IMR-90 (cell line): ENCODE measurements around the gene GPHA2. TPM values are rescaled to one million over a fixed set of nuclear protein-coding genes. Genes with fewer than 3 reads are reported as not detected.

Experiments used
- ATAC-seq: fragments of 200-7000 bp; cut with Tn5 transposase; 2 replicates; pipeline ENCODE4 v1.9.1; 2020; ENCODE audit warnings: low read depth, mild to moderate bottlenecking, moderate library complexity
- BruUV-seq: library from RNA; stranded (reverse); fragments of 400-500 nt; replicated peaks from 2 replicates; lab custom pipeline; 2021; lab: Mats Ljungman, UMichigan
- CTCF ChIA-PET: fragments of 300-600 bp; formaldehyde crosslinking; extraction: SDS; loops from one replicate; lab custom pipeline; 2021; ENCODE audit warnings: antibody characterized with exemption; lab: Yijun Ruan, JAX
- POLR2A ChIA-PET: fragments of 300-600 bp; sonication (Branson Sonifier 250); formaldehyde crosslinking; loops from one replicate; lab custom pipeline; 2022; ENCODE audit warnings: antibody characterized with exemption; ENCODE audit not compliant: unreplicated experiment; lab: Charles Lee
- DNase-seq: peaks from one replicate; pipeline ENCODE4 v3.0.0; 2013
- H2AFZ ChIP-seq: replicated peaks from 2 replicates; pipeline ENCODE3; 2013; ENCODE audit warnings: low read length, mild to moderate bottlenecking; ENCODE audit not compliant: poor library complexity
- H2AK5ac ChIP-seq: 2 replicates; pipeline ENCODE4 v1.6.1; 2013; ENCODE audit warnings: low read depth, low read length, inconsistent platforms
- H2AK9ac ChIP-seq: replicated peaks from 2 replicates; pipeline ENCODE3; 2013; ENCODE audit warnings: mild to moderate bottlenecking, low read depth, low read length, moderate library complexity; ENCODE audit not compliant: poor library complexity
- H2BK120ac ChIP-seq: 2 replicates; pipeline ENCODE4 v1.6.1; 2013; ENCODE audit warnings: low read depth, low read length, inconsistent platforms
- H2BK15ac ChIP-seq: 3 replicates; pipeline ENCODE4 v1.6.1; 2013; ENCODE audit warnings: low read depth, low read length, inconsistent platforms
- H2BK20ac ChIP-seq: 2 replicates; pipeline ENCODE4 v1.6.1; 2013; ENCODE audit warnings: low read depth, mild to moderate bottlenecking, inconsistent platforms, low read length, moderate library complexity
- H2BK5ac ChIP-seq: 2 replicates; pipeline ENCODE4 v1.6.1; 2013; ENCODE audit warnings: mild to moderate bottlenecking, low read depth, low read length, inconsistent platforms; ENCODE audit not compliant: poor library complexity, severe bottlenecking
- H3K14ac ChIP-seq: replicated peaks from 2 replicates; pipeline ENCODE4 v1.6.1; 2013; ENCODE audit warnings: low read depth, low read length, inconsistent platforms
- H3K18ac ChIP-seq: 2 replicates; pipeline ENCODE4 v1.6.1; 2013; ENCODE audit warnings: low read depth, low read length, control low read depth
- H3K23ac ChIP-seq: 2 replicates; pipeline ENCODE4 v1.6.1; 2013; ENCODE audit warnings: low read depth, low read length, inconsistent platforms
- H3K27ac ChIP-seq: 2 replicates; pipeline ENCODE4 v1.5.1; 2013; ENCODE audit warnings: mild to moderate bottlenecking, control low read depth, low read length; ENCODE audit not compliant: insufficient read depth
- H3K27me3 ChIP-seq: 2 replicates; pipeline ENCODE4 v1.6.1; 2013; ENCODE audit warnings: low read length; ENCODE audit not compliant: control insufficient read depth, insufficient read depth
- H3K36me3 ChIP-seq: 2 replicates; pipeline ENCODE4 v1.6.1; 2013; ENCODE audit warnings: low read length, mixed read lengths; ENCODE audit not compliant: control insufficient read depth, insufficient read depth
- H3K4ac ChIP-seq: 2 replicates; pipeline ENCODE4 v1.6.1; 2013; ENCODE audit warnings: low read depth, low read length, inconsistent platforms
- H3K4me1 ChIP-seq: 2 replicates; pipeline ENCODE4 v1.6.1; 2013; ENCODE audit warnings: low read length, mixed read lengths; ENCODE audit not compliant: control insufficient read depth, insufficient read depth
- H3K4me2 ChIP-seq: 2 replicates; pipeline ENCODE4 v1.6.1; 2013; ENCODE audit warnings: low read depth, mild to moderate bottlenecking, control low read depth, low read length, moderate library complexity
- H3K4me3 ChIP-seq: 2 replicates; pipeline ENCODE4 v1.5.1; 2013; ENCODE audit warnings: low read depth, mild to moderate bottlenecking, control low read depth, low read length, moderate library complexity; ENCODE audit not compliant: insufficient read depth
- H3K56ac ChIP-seq: 2 replicates; pipeline ENCODE4 v1.6.1; 2013; ENCODE audit warnings: low read length, inconsistent platforms; ENCODE audit not compliant: insufficient read depth; ENCODE audit errors: extremely low read depth
- H3K79me1 ChIP-seq, 2 experiments: 2 replicates each; pipeline ENCODE4 v1.6.1; 2013; ENCODE audit warnings: low read length in 2 of 2, inconsistent platforms in 1 of 2, low read depth in 1 of 2
- H3K9ac ChIP-seq: 2 replicates; pipeline ENCODE4 v1.6.1; 2013; ENCODE audit warnings: low read depth, low read length, control low read depth
- H3K9me1 ChIP-seq: 2 replicates; pipeline ENCODE4 v1.6.1; 2013; ENCODE audit warnings: low read length, inconsistent platforms; ENCODE audit not compliant: insufficient read depth
- H3K9me3 ChIP-seq: 2 replicates; pipeline ENCODE4 v1.6.1; 2013; ENCODE audit warnings: low read length; ENCODE audit not compliant: control insufficient read depth, insufficient read depth
- H4K20me1 ChIP-seq: 2 replicates; pipeline ENCODE4 v1.6.1; 2013; ENCODE audit warnings: low read length, inconsistent platforms; ENCODE audit not compliant: insufficient read depth
- H4K5ac ChIP-seq: 2 replicates; pipeline ENCODE4 v1.6.1; 2013; ENCODE audit warnings: mild to moderate bottlenecking, low read depth, low read length, control low read depth
- H4K8ac ChIP-seq, 2 experiments: 2 replicates each; pipeline ENCODE4 v1.6.1; 2013; ENCODE audit warnings: low read depth in 2 of 2, low read length in 2 of 2, control low read depth in 1 of 2, inconsistent platforms in 1 of 2
- H4K91ac ChIP-seq: 2 replicates; pipeline ENCODE4 v1.6.1; 2013; ENCODE audit warnings: low read depth, low read length, inconsistent platforms; ENCODE audit not compliant: insufficient read depth
- CEBPB ChIP-seq: IDR thresholded peaks from 2 replicates; pipeline ENCODE4 v1.6.1; 2012; ENCODE audit warnings: low read depth, low read length, improper control_type of control experiment
- CHD1 ChIP-seq: IDR thresholded peaks from 2 replicates; pipeline ENCODE4 v1.6.1; 2012; ENCODE audit warnings: low read depth, low read length, improper control_type of control experiment
- MAFK ChIP-seq: IDR thresholded peaks from 2 replicates; pipeline ENCODE4 v1.6.1; 2012; ENCODE audit warnings: low read depth, low read length, improper control_type of control experiment
- MAZ ChIP-seq: IDR thresholded peaks from 2 replicates; pipeline ENCODE4 v1.6.1; 2012; ENCODE audit warnings: low read depth, mild to moderate bottlenecking, low read length, improper control_type of control experiment, moderate library complexity, borderline replicate concordance
- MXI1 ChIP-seq: IDR thresholded peaks from 2 replicates; pipeline ENCODE4 v1.6.1; 2012; ENCODE audit warnings: low read depth, mild to moderate bottlenecking, low read length, moderate library complexity, borderline replicate concordance
- POLR2A ChIP-seq: IDR thresholded peaks from 2 replicates; pipeline ENCODE4 v1.6.1; 2012; ENCODE audit warnings: mild to moderate bottlenecking, low read depth, low read length
- RAD21 ChIP-seq: IDR thresholded peaks from 2 replicates; pipeline ENCODE4 v1.6.1; 2012; ENCODE audit warnings: low read length, improper control_type of control experiment
- RCOR1 ChIP-seq: IDR thresholded peaks from 2 replicates; pipeline ENCODE4 v1.6.1; 2012; ENCODE audit warnings: mild to moderate bottlenecking, low read length, improper control_type of control experiment; ENCODE audit not compliant: insufficient replicate concordance
- RFX5 ChIP-seq: IDR thresholded peaks from 2 replicates; pipeline ENCODE4 v1.8.0; 2012; ENCODE audit warnings: low read depth, mild to moderate bottlenecking, low read length, moderate library complexity
- WGBS, 2 experiments: methylation state at CpG; one replicate each; pipeline versions ENCODE4 v1.1.5 to v1.1.7; 2013; ENCODE audit warnings: missing lambda C conversion rate in 2 of 2; ENCODE audit not compliant: insufficient read length in 1 of 2; ENCODE audit errors: extremely low coverage in 2 of 2; 5-methylcytosine and 5-hydroxymethylcytosine counted together
- dilution Hi-C: fragments of 300-500 bp; cut with HindIII; formaldehyde crosslinking; loops from one replicate; pipeline ENCODE4 v1.14.3; 2018; ENCODE audit warnings: low sequenced_read_pairs; ENCODE audit not compliant: unreplicated experiment
- in situ Hi-C: fragments of 300-500 bp; cut with MboI; formaldehyde crosslinking; loops from 3 replicates; pipeline ENCODE4 v1.14.3; 2019; ENCODE audit warnings: low sequenced_read_pairs, inconsistent platforms, mixed read lengths
- intact Hi-C: fragments of 100-400 bp; cut with micrococcal nuclease; formaldehyde crosslinking; loops from 2 replicates; pipeline ENCODE4 v1.10.0; 2022
- polyA plus RNA-seq, 3 experiments: library from polyadenylated mRNA; depleted of rRNA; stranded (reverse); fragments of >200 nt; gene quantifications; 2 replicates each; pipeline ENCODE4 v1.2.3, GENCODE V29; 2012; ENCODE audit warnings: low replicate concordance in 1 of 3
- total RNA-seq: library from RNA; depleted of rRNA; stranded (reverse); fragments of >200 nt; gene quantifications from 2 replicates; pipeline ENCODE4 v1.2.3, GENCODE V29; 2012
- TF ChIP-seq, protein P1 (sequence below): conservative IDR thresholded peaks from 2 replicates; pipeline ENCODE4 v1.5.1; 2012; ENCODE audit warnings: mild to moderate bottlenecking, low read depth, low read length, improper control_type of control experiment
- TF ChIP-seq, protein P2 (sequence below): fragments of 150-350 bp; IDR thresholded peaks from 2 replicates; pipeline ENCODE4 v1.6.1; 2017; ENCODE audit warnings: mild to moderate bottlenecking, antibody characterized with exemption, low read length, low read depth
- TF ChIP-seq, protein P3 (sequence below): fragments of 150-350 bp; IDR thresholded peaks from 2 replicates; pipeline ENCODE4 v1.6.1; 2016; ENCODE audit warnings: low read depth, mild to moderate bottlenecking, low read length, moderate library complexity, borderline replicate concordance

Gene GPHA2
- total and polyA plus RNA-seq, 2 of the 4 experiments (the other 2 are of a cell fraction): not detected

DNA sequence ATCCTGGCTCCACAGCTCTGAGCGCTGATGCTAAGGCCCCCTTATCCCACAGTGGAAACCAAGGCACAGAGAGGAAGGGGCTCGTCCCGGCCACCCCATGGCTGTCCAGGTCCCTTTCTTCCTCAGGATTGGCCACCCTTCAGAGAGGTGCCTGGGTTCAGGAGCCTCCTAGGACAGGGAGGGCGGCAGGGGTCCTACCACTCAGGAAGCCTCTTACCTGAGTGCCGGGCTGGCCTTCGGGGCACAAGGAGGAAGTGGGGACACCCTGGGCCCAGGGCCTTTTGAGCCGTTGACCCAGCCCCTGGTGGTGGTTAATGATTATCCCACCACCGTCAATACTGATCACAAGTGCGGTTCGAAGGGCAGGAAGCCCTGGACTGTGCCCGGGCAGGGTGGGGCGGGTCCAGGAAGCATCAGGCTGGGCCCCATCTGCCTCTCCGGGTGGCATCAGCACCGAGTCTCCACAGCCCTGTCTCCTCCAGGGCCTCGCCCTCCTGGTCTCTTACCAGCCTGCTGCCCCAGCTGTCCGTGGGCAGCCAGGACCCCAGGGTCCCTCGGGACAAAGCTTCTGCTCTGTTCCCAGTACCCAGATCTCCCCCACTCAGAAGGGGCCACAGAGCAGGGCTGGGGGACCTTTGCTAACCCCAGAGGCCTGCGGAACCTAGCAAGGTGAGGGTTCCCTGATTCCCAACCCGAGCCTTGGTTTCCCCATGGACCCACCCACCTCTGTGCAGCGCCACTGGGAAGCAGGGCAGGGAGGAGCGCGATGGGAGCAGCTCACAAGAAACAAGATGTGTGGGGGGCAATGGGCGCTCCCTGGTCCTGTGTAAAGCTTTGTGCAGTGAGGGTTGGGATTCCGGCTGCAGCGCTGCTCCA is 42.3 kb downstream of the GPHA2 start:
- Histone ChIP-seq H3K4me3 (no peak overlapping the region), H3K36me3 (peaks cover 17% of the 10 kb centered on the region; the same call in 1 of the 2 replicates), H4K20me1 (peaks cover 4% of the 10 kb centered on the region; the same call in 1 of the 2 replicates), H3K4me2 (no peak overlapping the region), H4K5ac (no peak overlapping the region), H2BK15ac (no peak overlapping the region), H2AK9ac (no peak overlapping the region), H4K91ac (no peak overlapping the region), H3K18ac (no peak overlapping the region), H3K27me3 (no peaks in the 10 kb centered on the region), H2AFZ (no peak overlapping the region), H3K4me1 (no peaks in the 10 kb centered on the region), H2AK5ac (no peak overlapping the region), H3K4ac (no peak overlapping the region), H3K14ac (no peak overlapping the region), H3K9me3 (no peaks in the 10 kb centered on the region), H3K56ac (no peak overlapping the region), H3K79me1 (no peaks in the 10 kb centered on the region), H3K23ac (no peak overlapping the region), H3K9ac (no peak overlapping the region), H2BK20ac (no peak overlapping the region), H2BK5ac (no peak overlapping the region), H3K9me1 (no peaks in the 10 kb centered on the region), H4K8ac (no peak overlapping the region), H3K27ac (no peak overlapping the region), H2BK120ac (no peak overlapping the region)
- dilution Hi-C loops: no loop called here
- intact Hi-C loops: loop anchor here (1.0 kb wide), 1 partner anchor 46 kb away; no protein-coding TSS in a partner anchor
- ChIA-PET CTCF (interaction anchor here (0.7 to 2.2 kb wide), 4 partner anchors 39 to 103 kb away, joined by 3 to 14 read pairs (median 4); partner anchors contain the start of gene BATF2), POLR2A (no interaction called here)
- TF ChIP-seq, protein P1, sequence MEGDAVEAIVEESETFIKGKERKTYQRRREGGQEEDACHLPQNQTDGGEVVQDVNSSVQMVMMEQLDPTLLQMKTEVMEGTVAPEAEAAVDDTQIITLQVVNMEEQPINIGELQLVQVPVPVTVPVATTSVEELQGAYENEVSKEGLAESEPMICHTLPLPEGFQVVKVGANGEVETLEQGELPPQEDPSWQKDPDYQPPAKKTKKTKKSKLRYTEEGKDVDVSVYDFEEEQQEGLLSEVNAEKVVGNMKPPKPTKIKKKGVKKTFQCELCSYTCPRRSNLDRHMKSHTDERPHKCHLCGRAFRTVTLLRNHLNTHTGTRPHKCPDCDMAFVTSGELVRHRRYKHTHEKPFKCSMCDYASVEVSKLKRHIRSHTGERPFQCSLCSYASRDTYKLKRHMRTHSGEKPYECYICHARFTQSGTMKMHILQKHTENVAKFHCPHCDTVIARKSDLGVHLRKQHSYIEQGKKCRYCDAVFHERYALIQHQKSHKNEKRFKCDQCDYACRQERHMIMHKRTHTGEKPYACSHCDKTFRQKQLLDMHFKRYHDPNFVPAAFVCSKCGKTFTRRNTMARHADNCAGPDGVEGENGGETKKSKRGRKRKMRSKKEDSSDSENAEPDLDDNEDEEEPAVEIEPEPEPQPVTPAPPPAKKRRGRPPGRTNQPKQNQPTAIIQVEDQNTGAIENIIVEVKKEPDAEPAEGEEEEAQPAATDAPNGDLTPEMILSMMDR: no peak
- TF ChIP-seq CHD1 (no peak), RCOR1 (no peak), MAFK (no peak), RFX5 (no peak), MXI1 (no peak), MAZ (no peak), CEBPB (no peak), RAD21 (no peak), POLR2A (no peak)
- TF ChIP-seq, protein P2, sequence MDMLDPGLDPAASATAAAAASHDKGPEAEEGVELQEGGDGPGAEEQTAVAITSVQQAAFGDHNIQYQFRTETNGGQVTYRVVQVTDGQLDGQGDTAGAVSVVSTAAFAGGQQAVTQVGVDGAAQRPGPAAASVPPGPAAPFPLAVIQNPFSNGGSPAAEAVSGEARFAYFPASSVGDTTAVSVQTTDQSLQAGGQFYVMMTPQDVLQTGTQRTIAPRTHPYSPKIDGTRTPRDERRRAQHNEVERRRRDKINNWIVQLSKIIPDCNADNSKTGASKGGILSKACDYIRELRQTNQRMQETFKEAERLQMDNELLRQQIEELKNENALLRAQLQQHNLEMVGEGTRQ: no peak
- TF ChIP-seq, protein P3, sequence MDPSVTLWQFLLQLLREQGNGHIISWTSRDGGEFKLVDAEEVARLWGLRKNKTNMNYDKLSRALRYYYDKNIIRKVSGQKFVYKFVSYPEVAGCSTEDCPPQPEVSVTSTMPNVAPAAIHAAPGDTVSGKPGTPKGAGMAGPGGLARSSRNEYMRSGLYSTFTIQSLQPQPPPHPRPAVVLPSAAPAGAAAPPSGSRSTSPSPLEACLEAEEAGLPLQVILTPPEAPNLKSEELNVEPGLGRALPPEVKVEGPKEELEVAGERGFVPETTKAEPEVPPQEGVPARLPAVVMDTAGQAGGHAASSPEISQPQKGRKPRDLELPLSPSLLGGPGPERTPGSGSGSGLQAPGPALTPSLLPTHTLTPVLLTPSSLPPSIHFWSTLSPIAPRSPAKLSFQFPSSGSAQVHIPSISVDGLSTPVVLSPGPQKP: no peak
- BruUV-seq: no TSS peak
- DNase-seq: no peak
- no peak; the same call in 1 of the 2 replicates for ATAC-seq
- in situ Hi-C loops: loop anchor here (5.0 kb wide), 1 partner anchor 46 kb away; no protein-coding TSS in a partner anchor
- 95% methylated on average over 7 of the region's 25 CpGs; no CpG with 5 or more reads in 1 of the 2 experiments for WGBS, 2 experiments
